ENCODE data around the gene ADGRV1.

DNA sequence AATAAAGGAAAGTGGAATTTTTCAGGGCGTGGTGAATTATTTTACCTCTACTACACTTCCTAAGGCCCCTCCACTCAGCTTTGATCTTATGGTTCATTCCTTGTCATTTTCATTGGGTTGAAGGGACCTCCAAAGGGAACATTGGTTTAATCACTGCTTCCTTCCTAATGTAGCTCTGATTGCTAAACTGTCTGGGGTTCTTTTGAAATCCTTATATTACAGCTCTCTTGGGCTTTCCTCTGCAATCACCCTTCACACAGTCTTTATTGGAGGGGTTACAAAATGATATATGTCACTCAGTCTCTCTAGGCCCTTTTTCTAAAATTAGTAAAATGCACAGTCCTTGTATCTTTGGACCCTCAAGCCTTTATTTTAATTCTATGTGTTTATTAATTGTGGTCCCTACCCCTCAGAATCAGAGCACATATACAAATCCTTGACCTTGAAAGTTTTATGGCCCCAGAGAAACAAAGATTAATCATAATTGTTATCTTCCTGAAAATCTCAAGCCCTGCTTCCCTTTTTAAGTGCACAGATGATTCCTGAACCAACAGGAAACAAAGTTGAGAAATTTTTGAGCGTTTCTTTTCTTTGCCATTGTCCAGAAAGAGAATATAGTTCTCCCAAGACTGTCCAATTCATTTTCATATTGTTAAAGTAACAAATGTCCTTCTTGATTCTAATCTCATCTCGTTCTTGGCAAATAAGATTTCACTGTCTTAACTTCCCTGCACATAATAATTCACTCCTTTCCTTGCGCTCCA lies 494.6 kb downstream of the ADGRV1 start:
- TF ChIP-seq CTCF (IDR thresholded peaks at IDR 0.05) (no peak), POLR2A (IDR thresholded peaks at IDR 0.05) (no peak)
